Measurements from ENCODE around the gene MRPL39.

The MRPL39 gene

DNA sequence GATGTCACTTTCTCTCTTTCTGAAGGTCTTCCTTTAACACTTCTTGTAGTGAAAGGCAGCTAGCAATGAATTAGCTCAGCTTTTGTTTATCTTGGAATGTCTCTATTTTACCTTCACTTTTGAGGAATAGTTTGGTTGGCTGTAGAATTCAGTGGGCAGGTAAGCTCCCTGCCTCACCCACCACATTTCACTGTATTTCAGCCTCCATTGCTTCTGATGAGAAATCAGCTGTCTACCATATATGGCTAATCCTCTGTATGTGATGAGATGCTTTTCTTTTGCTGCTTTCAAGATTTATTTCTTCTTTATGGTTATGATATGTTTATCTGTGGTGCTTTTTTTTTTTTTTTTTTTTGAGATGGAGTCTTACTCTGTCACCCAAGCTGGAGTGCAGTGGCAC lies 70.1 kb downstream of the MRPL39 start:
- DNase-seq (ENCODE audit: low read depth, low spot score), result no peak

DNA sequence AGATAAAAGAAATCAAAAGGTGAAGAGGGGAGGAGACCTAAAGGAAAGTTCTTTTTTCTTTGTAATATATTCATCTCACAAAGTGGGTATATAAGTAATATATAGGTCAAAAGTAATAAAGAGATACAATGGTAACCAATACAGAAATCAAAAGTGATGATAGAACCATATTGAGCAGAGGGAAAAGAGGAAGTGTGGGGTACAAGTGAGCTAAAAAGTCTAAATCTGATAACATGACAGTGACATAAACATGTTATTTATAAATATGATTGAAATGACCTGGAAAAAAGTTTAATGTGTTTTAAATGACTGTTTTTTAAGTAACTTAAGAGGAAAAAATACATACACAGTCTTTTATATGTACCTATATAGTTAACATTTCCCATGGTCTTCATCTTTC lies 70.5 kb downstream of the MRPL39 start:
- no peak for DNase-seq (ENCODE audit: low read depth, low spot score)

DNA sequence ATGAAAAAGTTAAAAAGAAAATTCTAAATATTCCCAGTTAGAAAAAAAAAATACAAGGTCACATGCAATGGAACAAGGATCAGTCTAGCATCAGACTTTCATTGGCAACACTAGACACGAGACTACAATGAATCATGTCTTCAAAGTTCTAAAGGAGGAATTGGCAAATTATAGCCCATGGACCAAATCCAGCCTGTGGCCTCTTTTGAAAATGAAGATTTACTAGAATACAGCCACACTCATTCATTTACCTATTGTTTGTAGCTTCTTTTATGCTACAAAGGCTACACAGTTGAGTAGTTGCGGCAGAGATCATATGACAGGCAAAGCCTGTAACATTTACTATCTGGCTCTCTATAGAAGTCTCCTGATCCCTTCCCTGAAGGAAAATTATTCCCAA lies 71.4 kb downstream of the MRPL39 start:
- no peak for DNase-seq (ENCODE audit: low read depth, low spot score)

All from iPS DF 19.7 (cell line).